Measurements from ENCODE around the gene KRTAP2-4.
"Not testable (repeated sequence)": the region's sequence is repeated elsewhere in the genome, so short reads cannot be mapped to it uniquely, and the experiment has no call there.

KRTAP2-4 gene

GRCh38 chr17:41065829-41066624 is at the start of gene KRTAP2-4:
Gene KRTAP2-4 (minus strand): TSS chr17:41065879. CDS start chr17:41065845, 34 bp downstream.
- DNase-seq (ENCODE audit: low read depth) = no peak

- DNase-seq (ENCODE audit: low read depth) = no peak
Measured at GRCh38 chr17:41111151-41111885, 45.6 kb upstream of the KRTAP2-4 start.

GRCh38 chr17:41108728-41109386 is 43.2 kb upstream of the KRTAP2-4 start:
- not testable (repeated sequence) for DNase-seq (ENCODE audit: low read depth)

GRCh38 chr17:41107941-41108450 is 42.3 kb upstream of the KRTAP2-4 start:
- no peak for DNase-seq (ENCODE audit: low read depth)

GRCh38 chr17:41105347-41105746 is 39.7 kb upstream of the KRTAP2-4 start, which contains the start of gene KRTAP4-9:
Gene KRTAP4-9 (plus strand): TSS chr17:41105389. CDS start chr17:41105389, 0 bp downstream.
- DNase-seq (ENCODE audit: low read depth) = not testable (repeated sequence)

GRCh38 chr17:41104386-41105038 is 38.8 kb upstream of the KRTAP2-4 start:
- DNase-seq (ENCODE audit: low read depth) = not testable (repeated sequence)

- DNase-seq (ENCODE audit: low read depth) = no peak
Measured at GRCh38 chr17:41103896-41104295, 38.2 kb upstream of the KRTAP2-4 start.

- no peak for DNase-seq (ENCODE audit: low read depth)
Measured at GRCh38 chr17:41101586-41102259, 36.0 kb upstream of the KRTAP2-4 start, which contains the start of gene KRTAP4-16. Gene KRTAP4-16 (minus strand): TSS chr17:41102209. CDS start chr17:41102209, 0 bp downstream.

GRCh38 chr17:41099682-41100480 is 34.2 kb upstream of the KRTAP2-4 start:
- DNase-seq (ENCODE audit: low read depth) = not testable (repeated sequence)

- DNase-seq (ENCODE audit: low read depth) = no peak
Measured at GRCh38 chr17:41098481-41098880, 32.8 kb upstream of the KRTAP2-4 start.

GRCh38 chr17:41098042-41098441 is 32.4 kb upstream of the KRTAP2-4 start, which contains the start of gene KRTAP4-8:
Gene KRTAP4-8 (minus strand): TSS chr17:41098142. CDS start chr17:41098084, 58 bp downstream.
- DNase-seq (ENCODE audit: low read depth) = no peak

GRCh38 chr17:41096055-41096454 is 30.4 kb upstream of the KRTAP2-4 start:
- DNase-seq (ENCODE audit: low read depth) = no peak

GRCh38 chr17:41088760-41089352 is 23.2 kb upstream of the KRTAP2-4 start:
- DNase-seq (ENCODE audit: low read depth) = not testable (repeated sequence)

GRCh38 chr17:41084100-41084856 is 18.6 kb upstream of the KRTAP2-4 start, which contains the start of gene KRTAP4-7:
Gene KRTAP4-7 (plus strand): TSS chr17:41084150. CDS start chr17:41084207, 57 bp downstream.
- not testable (repeated sequence) for DNase-seq (ENCODE audit: low read depth)

GRCh38 chr17:41083427-41083826 is 17.7 kb upstream of the KRTAP2-4 start:
- not testable (repeated sequence) for DNase-seq (ENCODE audit: low read depth)

GRCh38 chr17:41082626-41083025 is 16.9 kb upstream of the KRTAP2-4 start:
- no peak for DNase-seq (ENCODE audit: low read depth)

- no peak for DNase-seq (ENCODE audit: low read depth)
Measured at GRCh38 chr17:41076788-41077187, 11.1 kb upstream of the KRTAP2-4 start.

GRCh38 chr17:41073676-41074075 is 8.0 kb upstream of the KRTAP2-4 start:
- no peak for DNase-seq (ENCODE audit: low read depth)

All from stimulated activated CD8-positive, alpha-beta memory T cell treated with anti-CD3 and anti-CD28 coated beads, Interleukin-15, amount 100 ng/mL, for 24 hours (primary cell).